Gastrocnemius medialis (tissue), 4 donors: ENCODE measurements around the gene SLC25A23.

Experiments used
- CTCF ChIP-seq, 5 experiments: fragments of 450-650 bp in 3 of 5; fragments of 200-600 bp in 2 of 5; sonication (generic) in 2 of 5; IDR thresholded peaks in 4 of 5; conservative IDR thresholded peaks in 1 of 5; 1 replicate in 4 of 5; 2 replicates in 1 of 5; pipeline ENCODE4 v1.5.1; 2016 to 2019; ENCODE audit warnings: antibody characterized with exemption in 5 of 5, mild to moderate bottlenecking in 3 of 5, moderate library complexity in 3 of 5
- POLR2A ChIP-seq, 2 donors: fragments of 450-650 bp; IDR thresholded peaks; one replicate each; pipeline ENCODE4 v1.6.1; 2017; ENCODE audit warnings: antibody characterized with exemption in 2 of 2, mild to moderate bottlenecking in 2 of 2, moderate library complexity in 2 of 2

- TF ChIP-seq CTCF (IDR thresholded peaks at IDR 0.05 in 4 of 5, conservative IDR thresholded peaks at IDR 0.05 in 1 of 5) (no peak), POLR2A (IDR thresholded peaks at IDR 0.05) (no peak)
Observed at GRCh38 chr19:6489278-6490061, 29.9 kb upstream of the SLC25A23 start.
